Heart right ventricle (tissue), 16 donors: ENCODE data around the gene COL5A1. TPM values are rescaled to one million over a fixed set of nuclear protein-coding genes. Genes with fewer than 3 reads are reported as not detected.

Experiments used
- ATAC-seq, 8 donors: fragments of 200-7000 bp; cut with Tn5 transposase; one replicate each; pipeline ENCODE4 v1.9.1; 2020; ENCODE audit warnings: mild to moderate bottlenecking in 8 of 8, moderate library complexity in 8 of 8, moderate number of reproducible peaks in 1 of 8
- DNase-seq, 2 donors: peaks; one replicate each; pipeline ENCODE4 v3.0.0-alpha.2; 2020
- H3K27ac ChIP-seq, 10 donors: fragments of 200-600 bp; sonication (generic) in 2 of 10; one replicate each; pipeline versions ENCODE4 v1.5.0 to v1.8.0; 2020 to 2022; ENCODE audit warnings: mild to moderate bottlenecking in 3 of 10
- H3K27me3 ChIP-seq, 7 donors: fragments of 200-600 bp; one replicate each; pipeline ENCODE4 v1.8.0; 2021 to 2022; ENCODE audit warnings: mild to moderate bottlenecking in 2 of 7
- H3K36me3 ChIP-seq, 9 donors: fragments of 200-600 bp; sonication (generic) in 1 of 9; one replicate each; pipeline versions ENCODE4 v1.5.0 to v1.8.0; 2020 to 2022; ENCODE audit warnings: mild to moderate bottlenecking in 2 of 9
- H3K4me1 ChIP-seq, 9 donors: fragments of 200-600 bp; sonication (generic) in 1 of 9; one replicate each; pipeline versions ENCODE4 v1.5.0 to v1.8.0; 2020 to 2022; ENCODE audit warnings: mild to moderate bottlenecking in 4 of 9
- H3K4me3 ChIP-seq, 10 donors: fragments of 200-600 bp; sonication (generic) in 2 of 10; one replicate each; pipeline versions ENCODE4 v1.5.0 to v1.8.0; 2020 to 2022; ENCODE audit warnings: mild to moderate bottlenecking in 7 of 10, moderate library complexity in 2 of 10
- H3K9me3 ChIP-seq, 11 donors: fragments of 200-600 bp in 10 of 11; sonication (generic) in 2 of 11; one replicate each; pipeline versions ENCODE4 v1.5.0 to v1.8.0; 2013 to 2022; ENCODE audit warnings: mild to moderate bottlenecking in 2 of 11, control low read depth in 1 of 11, moderate library complexity in 1 of 11
- CTCF ChIP-seq, 9 donors: fragments of 200-600 bp; sonication (generic) in 2 of 9; IDR thresholded peaks; one replicate each; pipeline versions ENCODE4 v1.5.0 to v1.8.0; 2021 to 2022; ENCODE audit warnings: antibody characterized with exemption in 9 of 9, mild to moderate bottlenecking in 5 of 9, moderate library complexity in 1 of 9
- WGBS, 2 donors: extraction: QIAGEN DNeasy Blood & Tissue Kit; methylation state at CpG; one replicate each; pipeline ENCODE4 v1.1.7; 2013; ENCODE audit warnings: inconsistent platforms in 1 of 2; 5-methylcytosine and 5-hydroxymethylcytosine counted together
- intact Hi-C, 10 donors: fragments of 100-400 bp; cut with DNase I; formaldehyde crosslinking; loops; one replicate each; pipeline versions ENCODE4 v1.11.1 to v1.14.2; 2022
- polyA plus RNA-seq, 2 donors: library from polyadenylated mRNA; stranded (reverse); fragments of 200-250 nt; gene quantifications; one replicate each; pipeline ENCODE4 v1.2.3, GENCODE V29; 2013
- total RNA-seq, 10 donors: library from RNA; stranded (reverse); fragmentation: NEBNext Ultra II Directional in 3 of 10; extraction: Animal tissue kit (Norgen Biotek cat#: 25700) in 3 of 10; gene quantifications; one replicate each; pipeline versions ENCODE4 v1.2.1 to v1.2.4, GENCODE V29; 2021 to 2023
- donor health status: Arrhythmogenic right ventricular cardiomyopathy.
- donor health status: ischemic (EF 13 %, LVEDD 7.1; RV severe dilation, severe dysfunction).
- donor health status: healthy with polysubstance abuse.
- donor health status: DM: no; HTN: yes; CAD: no.
- donor health status: DM: no; HTN: no; CAD: no.
- donor health status: ischemic (EF 25% LVEDD 6.9; RV normal size, moderate dysfunction).
- donor health status: ischemic (EF 25% LVEDD 5.7; RV mildly dilated, moderate dysfunction).
- donor health status: healthy.
- donor health status: DM: yes; HTN: yes; CAD: no.
- donor health status: Ischemic cardiomyopathy.
- donor health status: ischemic (EF 35%, LVEDD 5.7; RV mildly dilated, moderate dysfunction).
- donor health status: nonischemic (EF 11% LVEDD 7.7; RV severe dilation, severe dysfunction).
- donor health status: DM: yes; HTN: yes; CAD: no.
- donor health status: PGD.
- donor health status: ischemic (EF 29% LVEDD 5.4; RV normal size, mild dysfunction).
- donor health status: nonischemic (EF 23%, LVEDD 6.1; RV moderate dilation, normal function).

COL5A1 gene
- total and polyA plus RNA-seq, 12 donors, result 8.1 to 60.0 (median 13.3) TPM

- Histone ChIP-seq H3K9me3 (no peaks in the 10 kb centered on the region), H3K4me3 (no peak overlapping the region), H3K36me3 (peaks cover 0 to 50% (median 7%) of the 10 kb centered on the region in 9 donors), H3K4me1 (peaks cover 0 to 48% (median 22%) of the 10 kb centered on the region in 9 donors), H3K27ac (no peak overlapping the region), H3K27me3 (peaks cover 0 to 13% (median 0%) of the 10 kb centered on the region in 7 donors)
- WGBS, 2 donors, result 88 to 91% methylated on average over 30 of the region's 30 CpGs
- intact Hi-C loops, result loop anchor here in 6 of 10 donors (5.0 to 10.0 kb wide), 7 partner anchors 122 to 639 kb away; partner anchors contain the start of gene OLFM1 (in 1 of the 6)
- DNase-seq (no peak), ATAC-seq (no peak)
- TF ChIP-seq CTCF (IDR thresholded peaks at IDR 0.05), result no peak
Observed at GRCh38 chr9:134775081-134775951, 133.7 kb downstream of the COL5A1 start.

GRCh38 chr9:134776080-134776796 is 134.6 kb downstream of the COL5A1 start:
- peaks cover 0 to 52% (median 7%) of the 10 kb centered on the region in 9 donors for H3K36me3 ChIP-seq
- H3K9me3 ChIP-seq, result no peaks in the 10 kb centered on the region
- 88 to 90% methylated on average over 19 of the region's 19 CpGs for WGBS, 2 donors
- TF ChIP-seq CTCF (IDR thresholded peaks at IDR 0.05), result no peak
- no peak for DNase-seq
- no peak for ATAC-seq
- no peak overlapping the region for H3K4me3 ChIP-seq
- peaks cover 0 to 38% (median 16%) of the 10 kb centered on the region in 9 donors for H3K4me1 ChIP-seq
- peaks cover 0 to 4% (median 0%) of the 10 kb centered on the region in 7 donors for H3K27me3 ChIP-seq
- intact Hi-C loops, result loop anchor here in 6 of 10 donors (5.0 to 10.0 kb wide), 7 partner anchors 121 to 639 kb away; partner anchors contain the start of gene OLFM1 (in 1 of the 6)
- H3K27ac ChIP-seq, result no peak overlapping the region

GRCh38 chr9:134777153-134777552 is 135.6 kb downstream of the COL5A1 start:
- intact Hi-C loops, result loop anchor here in 6 of 10 donors (5.0 to 10.0 kb wide), 7 partner anchors 120 to 638 kb away; partner anchors contain the start of gene OLFM1 (in 1 of the 6)
- Histone ChIP-seq H3K36me3 (peaks cover 0 to 52% (median 7%) of the 10 kb centered on the region in 9 donors), H3K4me3 (no peak overlapping the region), H3K27me3 (no peaks in the 10 kb centered on the region), H3K9me3 (no peaks in the 10 kb centered on the region), H3K4me1 (peaks cover 0 to 29% (median 13%) of the 10 kb centered on the region in 9 donors), H3K27ac (no peak overlapping the region)
- DNase-seq (no peak), ATAC-seq (no peak)
- TF ChIP-seq CTCF (IDR thresholded peaks at IDR 0.05), result no peak
- 89 to 91% methylated on average over 13 of the region's 13 CpGs for WGBS, 2 donors

GRCh38 chr9:134778156-134778555 is 136.6 kb downstream of the COL5A1 start:
- Histone ChIP-seq H3K9me3 (no peaks in the 10 kb centered on the region), H3K36me3 (peaks cover 0 to 47% (median 7%) of the 10 kb centered on the region in 9 donors), H3K27me3 (no peaks in the 10 kb centered on the region), H3K27ac (no peak overlapping the region), H3K4me3 (no peak overlapping the region), H3K4me1 (peaks cover under 1 to 33% (median 19%) of the 10 kb centered on the region in 9 donors)
- ATAC-seq (no peak), DNase-seq (no peak)
- WGBS, 2 donors, result 85 to 88% methylated on average over 13 of the region's 13 CpGs
- intact Hi-C loops, result loop anchor here in 7 of 10 donors (2.0 to 10.0 kb wide), 8 partner anchors 119 to 637 kb away; partner anchors contain the start of gene OLFM1 (in 1 of the 7)
- TF ChIP-seq CTCF (IDR thresholded peaks at IDR 0.05), result no peak
